Activated naive CD4-positive, alpha-beta T cell treated with anti-CD3 and anti-CD28 coated beads for 36 hours (primary cell): ENCODE results near the gene VEPH1. TPM values are rescaled to one million over a fixed set of nuclear protein-coding genes. Genes with fewer than 3 reads are reported as not detected.
"Not testable (repeated sequence)": the region's sequence is repeated elsewhere in the genome, so short reads cannot be mapped to it uniquely, and the experiment has no call there.

Experiments
- CTCF ChIA-PET: fragments of 350-600 bp; sonication (Branson Sonifier 250); formaldehyde crosslinking; loops from one replicate; lab custom pipeline; 2021; ENCODE audit warnings: antibody characterized with exemption; lab: Charles Lee
- DNase-seq: peaks from one replicate; pipeline ENCODE4 v3.0.0-alpha.2; 2020
- H3K27ac Mint-ChIP-seq: one replicate; pipeline ENCODE4 v1.8.0; 2021; ENCODE audit warnings: mild to moderate bottlenecking, mixed read lengths
- H3K27me3 Mint-ChIP-seq: one replicate; pipeline ENCODE4 v1.8.0; 2021; ENCODE audit warnings: low read depth, mixed read lengths
- H3K36me3 Mint-ChIP-seq: one replicate; pipeline ENCODE4 v1.8.0; 2021; ENCODE audit warnings: low read depth, mixed read lengths
- H3K4me1 Mint-ChIP-seq: one replicate; pipeline ENCODE4 v1.8.0; 2021; ENCODE audit warnings: low read depth, mixed read lengths
- H3K4me3 Mint-ChIP-seq: one replicate; pipeline ENCODE4 v1.8.0; 2021; ENCODE audit warnings: mild to moderate bottlenecking, moderate library complexity, mixed read lengths
- H3K9me3 Mint-ChIP-seq: one replicate; pipeline ENCODE4 v1.8.0; 2021; ENCODE audit warnings: mixed read lengths
- intact Hi-C: fragments of 100-400 bp; cut with micrococcal nuclease; formaldehyde crosslinking; loops from one replicate; pipeline ENCODE4 v1.15.1; 2023
- total RNA-seq, 2 experiments: library from RNA; stranded (reverse); gene quantifications; one replicate each; pipeline ENCODE4 v1.2.3, GENCODE V29; 2021

The VEPH1 gene
- total RNA-seq, 2 experiments from 2014 or later: not detected

DNA sequence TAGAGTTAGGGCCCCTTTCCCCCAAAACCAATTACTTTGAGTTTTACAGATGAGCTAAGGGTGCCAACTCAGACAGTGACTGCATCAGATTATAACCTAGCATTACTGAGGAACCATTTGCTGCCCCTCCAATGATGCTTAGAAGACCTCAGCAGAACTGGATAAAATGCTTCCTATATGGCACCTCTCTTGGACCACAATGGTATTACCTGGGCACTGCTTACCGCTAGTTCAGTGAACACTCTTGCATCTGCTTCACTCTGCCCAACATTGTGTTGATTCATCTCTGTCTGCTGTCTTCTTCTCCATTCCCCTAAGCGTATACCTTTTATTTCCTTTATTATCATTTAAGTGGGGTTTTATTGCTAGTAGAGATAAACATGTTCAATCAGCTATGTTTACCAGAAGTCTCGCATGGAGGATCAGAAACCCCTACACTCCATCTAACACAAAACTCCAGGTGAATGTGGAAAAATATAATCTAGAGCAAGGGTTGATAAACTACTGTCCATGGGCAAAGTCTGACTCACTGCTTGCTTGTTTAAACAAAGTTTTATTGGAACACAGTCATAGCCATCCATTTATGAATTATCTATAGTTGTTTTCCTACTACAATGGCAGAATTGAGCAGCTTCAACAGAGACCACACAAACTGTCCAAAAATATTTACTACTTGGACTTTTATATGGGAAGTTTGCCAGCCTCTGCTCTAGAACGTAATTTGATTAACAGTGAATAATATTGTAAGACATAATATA lies 166.8 kb downstream of the VEPH1 start:
- Mint-ChIP-seq H3K27me3 (no peaks in the 10 kb centered on the region), H3K36me3 (no peaks in the 10 kb centered on the region), H3K4me1 (no peaks in the 10 kb centered on the region), H3K27ac (no peak overlapping the region), H3K9me3 (peaks cover 3% of the 10 kb centered on the region), H3K4me3 (no peak overlapping the region)
- DNase-seq: no peak
- CTCF ChIA-PET: no interaction called here
- intact Hi-C loops: no loop called here

DNA sequence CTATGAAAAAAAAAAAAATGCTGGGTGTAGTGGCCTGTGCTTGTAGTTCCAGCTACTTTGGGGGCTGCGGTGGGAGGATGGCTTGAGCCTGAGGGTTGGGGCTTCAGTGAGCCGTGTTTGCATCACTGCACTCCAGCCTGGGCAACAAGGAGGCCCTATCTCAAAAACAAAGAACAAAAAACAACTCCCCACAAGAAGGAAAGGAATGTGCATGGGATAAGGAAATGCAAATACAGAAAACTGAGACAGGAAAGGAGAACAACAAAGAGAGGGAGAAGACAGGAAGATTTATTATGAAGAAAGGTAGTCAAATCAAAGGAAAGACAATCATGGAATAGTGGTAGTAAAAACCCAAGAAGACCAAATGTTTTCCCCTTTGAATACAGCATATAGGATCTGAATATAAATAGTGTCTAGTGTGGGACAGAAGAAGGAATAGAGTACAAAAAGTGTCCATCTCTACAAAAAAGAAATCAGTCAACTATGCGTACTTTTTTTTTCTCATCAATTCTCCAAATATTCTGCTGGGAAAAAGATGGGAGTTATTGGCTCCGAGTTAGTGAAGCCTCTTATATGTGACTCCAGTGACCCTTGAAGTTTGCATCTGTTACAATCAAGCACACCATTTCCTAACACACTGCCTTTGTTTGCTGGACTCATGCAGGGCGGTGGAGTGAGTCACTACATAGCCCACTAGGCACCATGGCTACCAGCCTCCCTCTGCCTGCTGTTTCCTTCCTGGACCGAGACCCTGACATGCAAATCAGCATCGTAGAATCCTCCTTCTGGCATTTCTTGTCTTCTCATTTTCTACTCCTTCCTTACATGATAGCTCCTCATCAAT lies 167.8 kb downstream of the VEPH1 start:
- H3K27ac Mint-ChIP-seq: no peak overlapping the region
- H3K4me1 Mint-ChIP-seq: no peaks in the 10 kb centered on the region
- DNase-seq: no peak
- no peaks in the 10 kb centered on the region for H3K27me3 Mint-ChIP-seq
- no peaks in the 10 kb centered on the region for H3K9me3 Mint-ChIP-seq
- H3K4me3 Mint-ChIP-seq: no peak overlapping the region
- no peaks in the 10 kb centered on the region for H3K36me3 Mint-ChIP-seq
- intact Hi-C loops: no loop called here
- CTCF ChIA-PET: no interaction called here

DNA sequence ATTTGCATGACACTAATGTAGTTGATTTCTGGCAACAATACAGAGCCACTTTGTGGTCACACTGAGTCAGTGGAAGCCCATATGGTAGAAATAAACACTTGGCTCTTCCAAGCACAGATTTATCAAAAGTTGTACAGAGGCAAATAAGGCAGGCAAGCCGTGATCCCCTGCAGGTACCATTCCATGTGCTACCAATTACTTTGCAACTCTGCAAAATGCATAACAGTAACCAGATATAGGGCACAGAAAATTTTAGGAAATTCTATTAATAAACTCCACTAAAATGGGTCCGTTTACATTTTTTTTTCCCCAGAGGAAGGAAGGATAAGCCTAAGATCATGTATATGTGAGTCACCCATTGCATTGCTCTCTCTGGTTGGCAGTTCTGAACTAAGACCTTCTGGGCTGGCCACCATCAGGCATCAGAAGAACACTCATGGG lies 169.6 kb downstream of the VEPH1 start:
- CTCF ChIA-PET: no interaction called here
- no peak for DNase-seq
- no peak overlapping the region for H3K4me3 Mint-ChIP-seq
- no peaks in the 10 kb centered on the region for H3K36me3 Mint-ChIP-seq
- H3K27ac Mint-ChIP-seq: no peak overlapping the region
- intact Hi-C loops: no loop called here
- no peaks in the 10 kb centered on the region for H3K9me3 Mint-ChIP-seq
- H3K27me3 Mint-ChIP-seq: no peaks in the 10 kb centered on the region
- no peaks in the 10 kb centered on the region for H3K4me1 Mint-ChIP-seq

DNA sequence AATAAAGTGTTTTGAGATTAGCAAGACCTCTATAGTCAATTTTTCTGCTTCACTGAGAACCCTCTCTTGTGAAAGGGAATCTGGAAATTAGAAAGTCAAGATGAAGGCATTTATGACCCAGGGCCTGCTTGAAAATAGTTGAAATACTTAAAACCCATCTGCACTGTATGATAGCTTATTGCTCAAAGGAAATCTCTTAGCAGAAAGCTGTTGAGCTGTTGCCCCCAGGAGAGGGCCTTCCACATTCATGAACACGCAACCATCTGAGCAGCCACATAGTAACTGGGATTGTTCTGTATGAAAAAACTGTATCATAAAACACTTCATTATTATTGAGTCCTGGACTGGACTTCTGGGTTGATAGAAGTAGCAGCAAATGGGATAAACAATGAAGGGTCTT lies 173.0 kb downstream of the VEPH1 start:
- DNase-seq: no peak
- Mint-ChIP-seq H3K27ac (no peak overlapping the region), H3K4me3 (no peak overlapping the region), H3K4me1 (no peaks in the 10 kb centered on the region), H3K27me3 (no peaks in the 10 kb centered on the region), H3K36me3 (no peaks in the 10 kb centered on the region), H3K9me3 (no peaks in the 10 kb centered on the region)
- CTCF ChIA-PET: no interaction called here
- intact Hi-C loops: no loop called here

DNA sequence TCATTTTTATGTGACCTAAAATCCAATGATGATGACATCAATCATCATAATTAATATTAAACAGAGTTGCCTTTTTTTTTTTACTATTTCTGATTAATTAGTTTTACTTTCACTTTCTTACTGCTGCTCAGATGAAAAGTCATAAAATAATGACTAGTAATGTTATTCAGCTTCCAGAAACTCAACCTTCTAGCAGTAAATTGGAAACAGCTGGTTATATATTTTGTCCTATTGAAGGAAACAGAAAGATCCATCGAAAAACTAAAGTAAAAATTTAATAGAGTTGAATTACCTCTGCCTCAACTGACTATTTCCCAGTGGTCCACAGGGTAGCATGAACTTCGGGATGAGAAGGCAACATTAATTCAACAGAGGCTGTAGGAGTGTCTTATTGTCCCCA lies 173.7 kb downstream of the VEPH1 start:
- Mint-ChIP-seq H3K4me3 (no peak overlapping the region), H3K27me3 (no peaks in the 10 kb centered on the region), H3K4me1 (no peaks in the 10 kb centered on the region), H3K36me3 (no peaks in the 10 kb centered on the region), H3K27ac (no peak overlapping the region), H3K9me3 (no peaks in the 10 kb centered on the region)
- DNase-seq: no peak
- intact Hi-C loops: no loop called here
- CTCF ChIA-PET: no interaction called here

DNA sequence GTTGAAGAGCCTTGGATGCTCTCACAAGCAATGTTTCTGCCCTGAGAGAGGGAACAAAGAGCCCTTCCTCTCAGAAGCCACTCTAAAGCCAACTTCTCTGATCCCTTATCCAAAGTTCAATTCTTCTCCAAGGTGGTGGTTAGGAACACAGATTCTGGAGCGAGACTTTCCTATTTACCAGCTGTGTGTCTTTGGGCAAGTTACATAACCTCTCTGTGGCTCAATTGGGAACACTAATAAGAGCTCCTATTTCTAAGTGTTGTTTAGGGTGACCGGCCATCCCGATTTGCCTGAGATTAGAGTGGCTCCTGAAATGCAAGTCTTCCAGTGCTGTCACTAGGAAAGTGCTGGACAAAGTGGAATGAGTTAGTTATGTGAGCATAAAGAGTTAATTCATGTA lies 175.4 kb downstream of the VEPH1 start:
- DNase-seq: no peak
- Mint-ChIP-seq H3K9me3 (no peaks in the 10 kb centered on the region), H3K27me3 (no peaks in the 10 kb centered on the region), H3K4me3 (no peak overlapping the region), H3K4me1 (no peaks in the 10 kb centered on the region), H3K27ac (no peak overlapping the region), H3K36me3 (no peaks in the 10 kb centered on the region)
- CTCF ChIA-PET: no interaction called here
- intact Hi-C loops: no loop called here

DNA sequence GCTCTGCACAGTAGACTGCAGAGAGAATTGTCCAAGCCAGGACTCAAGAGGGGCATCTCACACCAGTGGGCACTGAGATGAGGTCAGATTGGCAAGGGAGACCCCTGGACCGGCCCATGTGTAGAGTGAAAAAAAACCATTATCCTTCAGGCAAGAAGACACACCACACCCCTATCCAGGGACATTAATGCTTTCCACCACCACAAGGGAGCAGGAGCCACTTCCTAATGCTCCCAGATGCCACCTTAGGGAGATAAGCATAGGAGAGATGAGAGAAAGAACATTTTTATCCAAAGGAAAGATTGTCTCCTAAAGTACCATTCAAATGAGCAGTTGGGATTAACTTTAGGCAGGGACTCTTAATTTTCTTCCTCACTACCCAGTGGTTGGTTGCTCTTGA lies 176.2 kb downstream of the VEPH1 start:
- Mint-ChIP-seq H3K27me3 (no peaks in the 10 kb centered on the region), H3K27ac (no peak overlapping the region), H3K36me3 (no peaks in the 10 kb centered on the region), H3K4me3 (no peak overlapping the region), H3K9me3 (no peaks in the 10 kb centered on the region), H3K4me1 (no peaks in the 10 kb centered on the region)
- CTCF ChIA-PET: no interaction called here
- DNase-seq: no peak
- intact Hi-C loops: no loop called here

DNA sequence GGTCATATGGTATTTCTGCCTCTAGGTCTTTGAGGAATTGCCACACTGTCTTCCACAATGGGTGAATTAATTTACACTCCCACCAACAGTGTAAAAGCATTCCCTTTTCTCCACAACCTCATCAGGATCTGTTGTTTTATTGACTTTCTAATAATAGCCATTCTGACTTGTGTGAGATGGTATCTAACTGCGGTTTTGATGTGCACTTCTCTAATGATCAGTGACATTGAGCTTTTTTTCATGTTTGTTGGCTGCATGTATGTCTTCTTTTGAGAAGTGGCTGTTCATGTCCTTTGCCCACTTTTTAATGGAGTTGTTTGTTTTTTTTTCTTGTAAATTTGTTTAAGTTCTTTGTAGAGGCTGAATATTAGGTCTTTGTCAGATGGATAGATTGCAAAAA lies 178.3 kb downstream of the VEPH1 start:
- DNase-seq, CTCF ChIA-PET, H3K36me3 Mint-ChIP-seq, H3K4me3 Mint-ChIP-seq, H3K27me3 Mint-ChIP-seq, H3K9me3 Mint-ChIP-seq, intact Hi-C loops, H3K27ac Mint-ChIP-seq, H3K4me1 Mint-ChIP-seq: not testable (repeated sequence)

DNA sequence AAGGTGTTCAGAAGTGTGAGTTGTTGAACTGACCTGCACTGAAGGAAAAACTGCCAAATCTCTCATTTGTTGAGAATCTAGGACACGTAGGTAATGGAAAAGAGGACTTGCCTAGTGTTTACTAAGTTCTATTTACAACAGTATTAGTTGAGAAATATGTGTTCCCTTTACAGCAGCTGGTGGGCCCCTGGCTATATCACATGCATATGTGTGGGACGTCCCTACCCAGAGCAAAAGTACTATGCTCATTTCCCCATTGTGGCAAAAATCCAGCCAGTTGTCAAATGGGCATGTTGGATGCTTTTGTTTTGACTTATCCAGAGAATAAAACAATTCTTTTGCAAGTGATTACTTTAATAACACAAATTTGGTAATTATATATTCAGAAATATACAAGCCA lies 179.9 kb downstream of the VEPH1 start:
- Mint-ChIP-seq H3K27me3 (no peaks in the 10 kb centered on the region), H3K9me3 (no peaks in the 10 kb centered on the region), H3K27ac (no peak overlapping the region), H3K4me1 (no peaks in the 10 kb centered on the region), H3K36me3 (no peaks in the 10 kb centered on the region), H3K4me3 (no peak overlapping the region)
- intact Hi-C loops: no loop called here
- no peak for DNase-seq
- CTCF ChIA-PET: no interaction called here

DNA sequence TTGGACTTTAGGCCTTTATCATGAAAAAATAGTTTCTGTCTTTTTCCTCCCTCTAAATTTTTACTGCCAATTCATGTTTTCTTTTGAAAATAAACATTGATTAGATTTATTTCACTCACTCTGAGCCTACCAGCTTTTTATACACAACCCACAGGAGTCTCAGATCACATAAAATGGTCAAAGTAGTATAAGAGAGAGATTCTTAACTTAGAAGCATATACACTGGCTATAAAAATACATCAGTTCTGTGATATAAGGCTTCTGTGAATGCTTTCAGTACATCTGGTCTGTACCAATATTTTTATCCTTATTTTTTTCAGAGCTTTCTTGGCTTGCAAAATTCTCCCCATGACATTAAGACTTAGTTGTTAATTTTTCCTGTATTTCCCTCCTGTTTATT lies 183.5 kb downstream of the VEPH1 start:
- H3K27ac Mint-ChIP-seq: no peak overlapping the region
- H3K36me3 Mint-ChIP-seq: no peaks in the 10 kb centered on the region
- DNase-seq: no peak
- no peaks in the 10 kb centered on the region for H3K4me1 Mint-ChIP-seq
- no peak overlapping the region for H3K4me3 Mint-ChIP-seq
- intact Hi-C loops: no loop called here
- CTCF ChIA-PET: no interaction called here
- H3K9me3 Mint-ChIP-seq: no peaks in the 10 kb centered on the region
- H3K27me3 Mint-ChIP-seq: no peaks in the 10 kb centered on the region

DNA sequence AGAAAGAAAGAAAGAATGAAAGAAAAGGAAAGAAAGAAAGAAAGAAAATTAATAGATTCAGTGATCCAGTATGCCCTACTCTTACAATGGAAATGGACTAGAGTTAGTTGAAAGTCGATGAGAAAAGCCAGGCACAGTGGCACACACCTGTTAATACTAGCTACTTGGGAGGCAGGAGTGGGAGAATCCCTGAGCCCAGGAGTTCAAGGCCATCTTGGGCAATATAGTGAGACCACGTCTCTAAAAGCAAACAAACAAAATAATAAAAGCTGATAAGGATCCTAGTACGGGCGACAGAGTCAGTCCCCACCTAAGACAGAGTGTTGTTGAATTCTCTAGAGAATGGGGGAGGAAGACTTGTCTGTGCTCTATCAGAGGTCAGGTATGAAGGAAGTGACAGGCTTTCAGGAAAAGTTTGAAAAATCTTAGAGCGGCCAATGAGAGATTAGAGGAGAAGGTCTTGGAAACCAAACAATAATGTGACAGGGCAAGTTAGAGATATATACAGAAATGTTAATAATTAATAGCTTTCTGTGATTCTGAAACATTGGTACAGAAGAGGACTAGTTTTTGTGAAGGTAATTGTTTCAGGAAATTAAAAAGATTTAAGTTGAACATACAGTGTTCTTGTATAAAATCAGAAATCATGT lies 184.5 kb downstream of the VEPH1 start:
- DNase-seq: no peak
- Mint-ChIP-seq H3K36me3 (no peaks in the 10 kb centered on the region), H3K4me3 (no peak overlapping the region), H3K4me1 (no peaks in the 10 kb centered on the region), H3K27ac (no peak overlapping the region), H3K27me3 (no peaks in the 10 kb centered on the region), H3K9me3 (no peaks in the 10 kb centered on the region)
- intact Hi-C loops: no loop called here
- CTCF ChIA-PET: no interaction called here

DNA sequence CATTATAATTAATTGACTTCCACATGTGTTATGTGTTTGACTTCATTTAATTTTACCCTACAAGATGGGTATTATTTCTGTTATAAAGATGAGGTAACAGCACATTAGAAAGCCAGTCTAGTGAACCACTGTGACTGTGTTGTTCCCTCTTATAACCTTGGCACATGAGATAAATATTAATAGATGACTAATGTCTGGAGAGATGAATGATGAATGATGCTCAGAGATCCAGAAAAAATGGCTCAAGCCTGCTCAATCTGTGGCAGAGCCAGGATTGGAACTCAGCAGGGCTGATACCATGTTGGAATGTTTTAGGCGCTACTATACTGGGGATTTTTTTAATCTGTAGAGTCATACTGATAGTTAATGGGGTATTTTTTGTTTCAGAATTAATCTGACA lies 185.3 kb downstream of the VEPH1 start:
- no peak overlapping the region for H3K27ac Mint-ChIP-seq
- intact Hi-C loops: no loop called here
- no peaks in the 10 kb centered on the region for H3K4me1 Mint-ChIP-seq
- DNase-seq: no peak
- H3K36me3 Mint-ChIP-seq: no peaks in the 10 kb centered on the region
- CTCF ChIA-PET: no interaction called here
- no peaks in the 10 kb centered on the region for H3K9me3 Mint-ChIP-seq
- H3K27me3 Mint-ChIP-seq: no peaks in the 10 kb centered on the region
- H3K4me3 Mint-ChIP-seq: no peak overlapping the region
